MM.1S (cell line): ENCODE data around the gene GAB2.

ENCODE experiments used
- DNase-seq: peaks from one replicate; pipeline ENCODE4 v3.0.0-alpha.2; 2015
- H2AFZ ChIP-seq: fragments of 300-600 bp; sonication (generic); 2 replicates; pipeline ENCODE4 v1.6.0; 2016; ENCODE audit warnings: antibody characterized with exemption, low read length
- H3F3A ChIP-seq: fragments of 300-600 bp; sonication (generic); 2 replicates; pipeline ENCODE4 v1.6.1; 2016; ENCODE audit warnings: mild to moderate bottlenecking, antibody characterized with exemption, low read length, moderate library complexity, mixed read lengths; ENCODE audit not compliant: insufficient read depth
- H3K27ac ChIP-seq: fragments of 300-600 bp; sonication (generic); 2 replicates; pipeline ENCODE4 v1.5.1; 2016; ENCODE audit warnings: mild to moderate bottlenecking, low read length
- H3K27me3 ChIP-seq: fragments of 300-600 bp; sonication (generic); replicated peaks from 2 replicates; pipeline ENCODE4 v1.6.0; 2016; ENCODE audit warnings: low read length; ENCODE audit not compliant: insufficient read depth
- H3K36me3 ChIP-seq: fragments of 300-600 bp; sonication (generic); replicated peaks from 2 replicates; pipeline ENCODE4 v1.6.1; 2016; ENCODE audit warnings: mild to moderate bottlenecking, low read length, mixed read lengths; ENCODE audit not compliant: insufficient read depth
- H3K4me1 ChIP-seq: fragments of 300-600 bp; sonication (generic); 2 replicates; pipeline ENCODE4 v1.6.1; 2016; ENCODE audit warnings: low read length, mixed read lengths
- H3K4me2 ChIP-seq: fragments of 300-600 bp; sonication (generic); 2 replicates; pipeline ENCODE4 v1.6.0; 2016; ENCODE audit warnings: low read depth, low read length
- H3K4me3 ChIP-seq: fragments of 300-600 bp; sonication (generic); 2 replicates; pipeline ENCODE4 v1.5.1; 2016; ENCODE audit warnings: low read length, mixed read lengths
- H3K79me2 ChIP-seq: fragments of 300-600 bp; sonication (generic); 2 replicates; pipeline ENCODE4 v1.6.1; 2016; ENCODE audit warnings: mixed run types, low read length, mixed read lengths
- H3K9ac ChIP-seq: fragments of 300-600 bp; sonication (generic); 2 replicates; pipeline ENCODE4 v1.6.1; 2016; ENCODE audit warnings: low read length, mixed read lengths
- H3K9me2 ChIP-seq: fragments of 300-600 bp; sonication (generic); replicated peaks from 2 replicates; pipeline ENCODE4 v1.6.1; 2016; ENCODE audit warnings: mild to moderate bottlenecking, low read length, mixed read lengths; ENCODE audit not compliant: insufficient read depth
- H3K9me3 ChIP-seq: fragments of 300-600 bp; sonication (generic); replicated peaks from 2 replicates; pipeline ENCODE4 v1.6.1; 2016; ENCODE audit warnings: mild to moderate bottlenecking, low read length, mixed read lengths; ENCODE audit not compliant: insufficient read depth
- H4K20me1 ChIP-seq: fragments of 300-600 bp; sonication (generic); 2 replicates; pipeline ENCODE4 v1.6.1; 2016; ENCODE audit warnings: mild to moderate bottlenecking, low read length, moderate library complexity, mixed read lengths; ENCODE audit not compliant: insufficient read depth
- EZH2 ChIP-seq: fragments of 300-600 bp; sonication (generic); optimal IDR thresholded peaks from 2 replicates; pipeline ENCODE3; 2017; ENCODE audit warnings: low read depth, mild to moderate bottlenecking, antibody characterized with exemption, low read length, mixed read lengths
- EZH2phosphoT487 ChIP-seq: fragments of 300-600 bp; sonication (generic); IDR thresholded peaks from 2 replicates; pipeline ENCODE4 v1.6.1; 2018; ENCODE audit warnings: antibody characterized with exemption, low read length
- TF ChIP-seq, protein P1 (sequence below): fragments of 300-600 bp; sonication (generic); IDR thresholded peaks from 2 replicates; pipeline ENCODE4 v1.5.1; 2016; ENCODE audit warnings: antibody characterized with exemption, low read length, mixed read lengths

Gene GAB2

DNA sequence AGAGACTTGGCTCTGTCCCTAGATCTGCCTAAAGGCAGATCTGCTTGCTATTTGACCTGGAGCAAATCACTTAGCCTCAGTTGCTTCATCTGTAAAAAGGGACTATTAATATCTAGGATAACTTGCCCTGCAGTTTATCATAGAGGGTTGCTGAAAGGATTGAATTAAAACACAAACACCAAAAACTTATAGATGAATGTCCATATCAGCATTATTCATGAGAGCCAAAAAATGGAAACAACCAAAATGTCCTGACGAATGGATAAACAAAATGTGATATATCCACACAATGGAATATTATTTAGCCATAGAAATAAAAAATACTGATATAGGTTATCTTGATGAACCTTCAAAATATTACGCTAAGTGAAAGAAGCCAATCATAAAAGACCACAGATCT, 161.7 kb downstream of the GAB2 start:
- H3K36me3 ChIP-seq: no peaks in the 10 kb centered on the region
- no peaks in the 10 kb centered on the region for H4K20me1 ChIP-seq
- H3F3A ChIP-seq: no peaks in the 10 kb centered on the region
- no peaks in the 10 kb centered on the region for H3K27me3 ChIP-seq
- no peak for DNase-seq
- H3K4me1 ChIP-seq: no peaks in the 10 kb centered on the region
- no peak overlapping the region for H3K4me2 ChIP-seq
- no peak overlapping the region for H3K27ac ChIP-seq
- TF ChIP-seq, protein P1, sequence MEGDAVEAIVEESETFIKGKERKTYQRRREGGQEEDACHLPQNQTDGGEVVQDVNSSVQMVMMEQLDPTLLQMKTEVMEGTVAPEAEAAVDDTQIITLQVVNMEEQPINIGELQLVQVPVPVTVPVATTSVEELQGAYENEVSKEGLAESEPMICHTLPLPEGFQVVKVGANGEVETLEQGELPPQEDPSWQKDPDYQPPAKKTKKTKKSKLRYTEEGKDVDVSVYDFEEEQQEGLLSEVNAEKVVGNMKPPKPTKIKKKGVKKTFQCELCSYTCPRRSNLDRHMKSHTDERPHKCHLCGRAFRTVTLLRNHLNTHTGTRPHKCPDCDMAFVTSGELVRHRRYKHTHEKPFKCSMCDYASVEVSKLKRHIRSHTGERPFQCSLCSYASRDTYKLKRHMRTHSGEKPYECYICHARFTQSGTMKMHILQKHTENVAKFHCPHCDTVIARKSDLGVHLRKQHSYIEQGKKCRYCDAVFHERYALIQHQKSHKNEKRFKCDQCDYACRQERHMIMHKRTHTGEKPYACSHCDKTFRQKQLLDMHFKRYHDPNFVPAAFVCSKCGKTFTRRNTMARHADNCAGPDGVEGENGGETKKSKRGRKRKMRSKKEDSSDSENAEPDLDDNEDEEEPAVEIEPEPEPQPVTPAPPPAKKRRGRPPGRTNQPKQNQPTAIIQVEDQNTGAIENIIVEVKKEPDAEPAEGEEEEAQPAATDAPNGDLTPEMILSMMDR: no peak
- TF ChIP-seq EZH2phosphoT487: no peak
- TF ChIP-seq EZH2: no peak
- H3K9me2 ChIP-seq: no peaks in the 10 kb centered on the region
- no peaks in the 10 kb centered on the region for H3K79me2 ChIP-seq
- no peak overlapping the region for H3K4me3 ChIP-seq
- H3K9me3 ChIP-seq: no peaks in the 10 kb centered on the region
- no peak overlapping the region for H3K9ac ChIP-seq
- no peak overlapping the region for H2AFZ ChIP-seq

DNA sequence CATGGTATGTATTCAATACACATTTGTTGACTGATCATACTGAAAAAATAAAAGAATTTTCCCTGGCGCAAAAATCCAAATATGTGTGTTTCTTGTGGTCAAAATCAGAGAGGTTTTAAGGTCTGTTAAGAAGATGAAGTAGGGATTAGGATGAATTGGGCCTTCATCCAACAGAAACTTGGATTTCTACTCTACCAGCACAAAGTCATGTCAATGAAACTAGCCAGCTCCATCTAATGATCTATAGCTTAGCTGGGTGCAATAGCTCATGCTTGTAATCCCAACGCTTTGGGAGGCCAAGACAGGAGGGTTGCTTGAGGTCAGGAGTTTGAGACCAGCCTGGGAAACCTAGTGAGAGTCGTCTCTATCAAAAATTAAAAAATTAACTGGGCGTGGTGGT, 163.4 kb downstream of the GAB2 start:
- Histone ChIP-seq H3K27ac (no peak overlapping the region), H3K36me3 (no peaks in the 10 kb centered on the region), H4K20me1 (no peaks in the 10 kb centered on the region), H3K4me2 (no peak overlapping the region), H2AFZ (no peak overlapping the region), H3K4me3 (no peak overlapping the region), H3K4me1 (no peaks in the 10 kb centered on the region), H3K27me3 (no peaks in the 10 kb centered on the region), H3K79me2 (no peaks in the 10 kb centered on the region), H3K9ac (no peak overlapping the region), H3F3A (no peaks in the 10 kb centered on the region), H3K9me3 (no peaks in the 10 kb centered on the region), H3K9me2 (no peaks in the 10 kb centered on the region)
- DNase-seq: no peak
- TF ChIP-seq EZH2phosphoT487 (no peak), EZH2 (no peak)
- TF ChIP-seq, protein P1: no peak

DNA sequence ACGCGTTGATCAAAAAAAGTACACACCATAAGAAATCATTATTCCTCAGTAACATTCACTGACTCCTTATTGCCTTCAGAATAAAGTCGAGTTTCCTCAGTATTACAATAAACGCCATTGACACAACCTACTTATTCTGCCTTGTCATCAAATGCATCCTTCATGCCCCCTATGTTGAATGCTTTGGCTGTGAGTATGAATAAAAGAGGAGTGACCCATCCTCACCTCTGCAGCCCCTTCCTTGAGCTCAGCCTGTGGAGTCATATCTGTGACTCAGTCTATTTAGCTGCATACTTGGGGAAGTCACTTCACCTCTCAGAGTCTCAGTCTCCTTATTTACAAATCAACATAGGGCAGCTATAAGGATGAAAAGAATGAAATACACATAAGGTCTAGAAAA, 163.8 kb downstream of the GAB2 start:
- no peak overlapping the region for H3K4me2 ChIP-seq
- H4K20me1 ChIP-seq: no peaks in the 10 kb centered on the region
- no peaks in the 10 kb centered on the region for H3K27me3 ChIP-seq
- no peak overlapping the region for H3K9ac ChIP-seq
- no peaks in the 10 kb centered on the region for H3K36me3 ChIP-seq
- H3K4me1 ChIP-seq: no peaks in the 10 kb centered on the region
- H3K27ac ChIP-seq: no peak overlapping the region
- H2AFZ ChIP-seq: no peak overlapping the region
- no peaks in the 10 kb centered on the region for H3K9me2 ChIP-seq
- DNase-seq: no peak
- H3F3A ChIP-seq: no peaks in the 10 kb centered on the region
- no peaks in the 10 kb centered on the region for H3K79me2 ChIP-seq
- TF ChIP-seq, protein P1: no peak
- TF ChIP-seq EZH2phosphoT487: no peak
- TF ChIP-seq EZH2: no peak
- H3K4me3 ChIP-seq: no peak overlapping the region
- no peaks in the 10 kb centered on the region for H3K9me3 ChIP-seq
